Measurements from ENCODE around the gene DHX34.
"Not testable (repeated sequence)": the region's sequence is repeated elsewhere in the genome, so short reads cannot be mapped to it uniquely, and the experiment has no call there.

Gene DHX34

DNA sequence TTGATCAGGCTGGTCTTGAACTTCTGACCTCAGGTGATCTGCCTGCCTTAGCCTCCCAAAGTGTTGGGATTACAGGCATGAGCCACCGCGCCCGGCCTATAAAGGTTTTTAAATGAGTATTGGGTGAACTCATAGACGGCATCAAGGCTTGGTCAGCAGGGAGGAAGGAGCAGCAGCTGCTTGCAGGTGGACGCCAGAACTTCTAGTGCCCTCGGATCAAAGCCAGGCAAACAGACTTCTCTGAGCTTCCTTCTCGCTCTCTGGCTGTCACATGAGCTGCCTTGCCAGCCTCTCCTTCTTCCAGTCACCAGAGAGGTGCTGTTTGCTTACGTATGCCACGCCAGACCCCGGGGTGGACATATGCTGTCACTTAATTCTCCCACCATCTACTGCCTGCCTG is 16.3 kb downstream of the DHX34 start:
- DNase-seq: not testable (repeated sequence)

DNA sequence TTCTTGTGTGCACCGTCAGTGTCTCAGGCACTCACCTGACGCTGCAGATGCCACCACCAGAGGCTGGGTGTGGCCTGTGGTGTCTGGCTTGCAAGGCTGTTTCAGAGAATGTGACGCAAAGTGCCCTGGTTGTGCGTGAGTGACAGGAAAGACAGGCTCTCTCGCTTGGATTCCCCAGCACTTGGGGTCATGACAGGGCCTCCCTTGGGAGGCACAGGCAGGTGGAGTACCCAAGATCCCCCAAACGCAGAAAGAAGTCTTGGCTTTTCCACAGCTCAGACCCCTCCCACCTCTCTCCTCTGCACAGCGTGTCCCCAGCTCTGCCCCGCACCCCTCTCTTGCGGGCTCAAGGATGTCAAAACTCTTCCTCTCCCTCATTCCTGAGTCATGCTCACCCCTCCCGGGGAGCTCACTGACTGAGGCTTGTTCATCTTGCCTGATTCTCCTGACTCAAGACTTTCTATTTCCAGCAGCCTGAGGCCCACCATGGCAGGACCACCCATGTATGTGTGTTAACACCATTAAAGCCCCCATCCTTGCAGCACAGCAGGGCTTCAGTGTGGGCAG is 21.0 kb downstream of the DHX34 start:
- DNase-seq: no peak

DNA sequence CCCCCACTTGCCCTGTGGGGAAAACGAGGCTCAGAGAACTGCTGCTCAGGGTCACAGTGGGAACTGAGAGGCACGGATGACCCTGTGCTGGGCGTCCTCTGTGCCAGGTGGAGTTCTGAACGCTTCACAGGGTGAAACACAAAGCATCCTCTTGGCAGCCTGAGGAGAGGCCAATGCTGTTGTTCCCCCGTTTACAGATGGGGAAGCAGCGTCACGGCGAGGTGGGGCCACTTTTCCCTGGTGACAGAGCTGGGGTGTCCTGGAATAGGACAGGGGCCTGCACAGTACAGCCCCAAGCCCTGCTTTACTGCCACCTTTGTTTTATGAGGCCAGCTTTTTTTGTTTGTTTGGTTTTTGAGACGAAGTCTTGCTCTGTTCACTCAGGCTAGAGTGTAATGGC is 22.1 kb downstream of the DHX34 start:
- no peak for DNase-seq

DNA sequence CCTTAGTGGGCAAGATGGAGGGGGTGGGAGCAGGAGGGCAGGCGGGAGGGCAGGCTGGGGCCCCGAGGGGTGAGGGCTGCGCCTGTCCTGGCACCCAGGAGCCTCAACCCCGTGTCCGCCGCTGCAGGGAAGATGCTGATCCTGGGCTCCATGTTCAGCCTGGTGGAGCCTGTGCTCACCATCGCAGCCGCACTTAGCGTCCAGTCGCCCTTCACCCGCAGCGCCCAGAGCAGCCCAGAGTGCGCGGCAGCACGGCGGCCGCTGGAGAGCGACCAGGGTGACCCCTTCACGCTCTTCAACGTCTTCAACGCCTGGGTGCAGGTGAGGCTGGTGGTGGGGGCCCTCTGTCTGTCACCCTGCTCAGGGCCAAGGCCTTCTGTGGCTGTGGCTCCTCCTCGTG is 23.5 kb downstream of the DHX34 start:
- no peak for DNase-seq

DNA sequence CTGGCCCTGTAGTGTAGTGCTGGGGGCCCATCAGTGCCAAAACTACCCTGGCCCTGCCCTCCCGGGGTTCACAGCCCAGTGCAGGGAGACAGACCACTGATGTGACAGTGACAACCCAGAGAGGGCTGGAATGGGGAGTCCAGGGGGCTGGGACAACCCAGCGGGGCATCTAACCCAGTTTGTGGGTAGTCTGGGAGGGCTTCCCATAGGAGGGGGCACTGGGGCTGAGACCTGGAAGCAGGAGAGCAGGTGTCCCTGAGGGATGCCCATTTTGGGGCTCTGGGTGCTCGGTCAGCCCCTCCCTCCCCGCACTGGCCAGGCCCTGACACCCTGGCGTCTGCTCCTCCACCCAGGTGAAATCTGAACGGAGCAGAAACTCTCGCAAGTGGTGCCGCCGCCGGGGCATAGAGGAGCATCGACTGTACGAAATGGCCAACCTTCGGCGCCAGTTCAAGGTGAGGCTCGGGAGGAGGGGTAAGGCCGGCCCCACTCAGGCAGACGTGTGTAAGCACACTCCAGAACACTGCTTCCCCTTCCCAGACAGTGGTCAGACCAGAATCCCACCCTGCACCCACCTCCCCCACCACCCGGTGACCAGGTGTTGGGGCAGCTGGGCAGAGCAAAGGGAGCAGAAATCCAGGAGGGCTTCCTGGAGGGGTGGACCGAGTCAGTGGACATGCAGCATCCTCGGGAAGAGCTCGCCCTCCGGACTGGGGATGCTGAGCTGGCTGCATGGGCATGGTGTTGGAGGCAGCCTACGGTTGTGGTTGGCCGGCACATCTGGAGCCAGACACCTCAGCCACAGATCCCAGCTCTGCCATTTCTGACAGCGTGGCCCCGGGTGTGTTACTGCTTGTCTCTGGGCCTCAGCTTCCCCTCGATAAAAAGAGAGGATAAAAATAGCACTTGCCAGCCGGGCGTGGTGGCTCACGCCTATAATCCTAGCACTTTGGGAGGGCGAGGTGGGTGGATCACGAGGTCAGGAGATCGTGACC is 24.4 kb downstream of the DHX34 start:
- no peak for DNase-seq

DNA sequence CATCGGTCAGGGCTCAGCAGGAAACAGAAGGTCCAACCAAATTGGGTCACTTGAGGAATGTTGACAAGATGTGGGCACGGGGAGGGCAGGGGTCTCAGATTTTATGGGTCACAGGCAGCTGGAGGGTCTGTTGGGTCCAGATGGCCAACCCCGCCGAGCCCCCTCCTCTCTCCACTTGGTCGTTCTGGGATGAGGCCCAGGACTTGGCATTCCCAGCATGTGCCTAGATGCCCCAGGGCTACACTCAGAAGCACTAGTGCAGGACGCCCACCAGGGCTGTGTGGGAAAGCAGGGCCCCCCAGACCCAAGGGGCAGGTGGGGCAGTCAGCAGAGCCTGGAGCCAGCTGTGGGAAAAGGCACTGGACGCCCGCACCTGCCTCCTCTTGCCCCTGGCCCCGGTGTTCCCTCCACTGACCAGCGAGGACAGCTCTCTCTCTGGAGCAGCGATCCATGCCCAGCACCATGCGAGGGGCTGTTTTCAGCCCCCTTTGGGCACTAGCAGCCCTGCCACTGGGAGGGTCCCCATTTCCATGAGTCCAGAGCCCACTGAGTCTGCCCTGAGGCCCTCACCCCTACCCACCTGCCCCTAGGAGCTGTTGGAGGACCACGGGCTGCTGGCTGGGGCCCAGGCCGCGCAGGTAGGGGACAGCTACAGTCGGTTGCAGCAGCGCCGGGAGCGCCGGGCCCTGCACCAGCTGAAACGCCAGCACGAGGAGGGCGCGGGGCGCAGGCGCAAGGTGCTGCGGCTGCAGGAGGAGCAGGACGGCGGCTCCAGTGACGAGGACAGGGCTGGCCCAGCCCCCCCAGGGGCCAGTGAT is 26.0 kb downstream of the DHX34 start:
- no peak for DNase-seq

DNA sequence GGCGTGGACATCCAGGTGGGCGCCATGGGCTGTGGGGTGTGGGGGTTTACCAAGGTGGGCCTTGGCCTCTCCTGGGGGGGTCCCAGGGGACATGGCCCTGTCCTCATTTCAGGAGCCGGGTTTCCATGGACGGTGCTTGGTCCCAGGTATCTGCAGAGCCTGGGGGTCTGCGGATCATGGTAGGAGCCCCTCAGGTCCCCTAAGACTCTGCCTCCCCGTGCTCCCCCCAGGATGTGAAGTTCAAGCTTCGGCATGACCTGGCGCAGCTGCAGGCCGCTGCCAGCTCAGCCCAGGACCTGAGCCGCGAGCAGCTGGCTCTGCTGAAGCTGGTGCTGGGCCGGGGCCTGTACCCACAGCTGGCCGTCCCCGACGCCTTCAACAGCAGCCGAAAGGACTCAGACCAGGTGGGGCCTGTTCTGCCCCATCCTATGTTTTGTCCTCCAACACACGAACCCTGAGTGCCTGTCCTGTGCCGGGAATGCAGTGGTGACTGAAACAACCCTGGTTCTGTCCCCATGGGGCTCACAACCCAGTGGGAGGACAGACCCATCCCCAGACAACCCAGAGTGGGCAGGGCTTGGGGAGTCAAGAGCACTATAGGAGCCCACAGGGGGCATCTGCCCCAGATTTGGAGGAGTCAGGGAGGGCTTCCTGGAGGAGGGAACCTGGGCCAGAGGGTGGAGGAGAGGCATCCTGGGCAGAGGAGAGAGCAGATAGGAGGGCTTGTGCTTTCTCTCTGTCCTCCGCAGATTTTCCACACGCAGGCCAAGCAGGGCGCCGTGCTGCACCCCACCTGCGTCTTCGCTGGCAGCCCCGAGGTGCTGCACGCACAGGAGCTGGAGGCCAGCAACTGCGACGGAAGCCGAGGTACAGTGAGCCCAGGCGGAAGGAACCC is 26.8 kb downstream of the DHX34 start:
- no peak for DNase-seq

DNA sequence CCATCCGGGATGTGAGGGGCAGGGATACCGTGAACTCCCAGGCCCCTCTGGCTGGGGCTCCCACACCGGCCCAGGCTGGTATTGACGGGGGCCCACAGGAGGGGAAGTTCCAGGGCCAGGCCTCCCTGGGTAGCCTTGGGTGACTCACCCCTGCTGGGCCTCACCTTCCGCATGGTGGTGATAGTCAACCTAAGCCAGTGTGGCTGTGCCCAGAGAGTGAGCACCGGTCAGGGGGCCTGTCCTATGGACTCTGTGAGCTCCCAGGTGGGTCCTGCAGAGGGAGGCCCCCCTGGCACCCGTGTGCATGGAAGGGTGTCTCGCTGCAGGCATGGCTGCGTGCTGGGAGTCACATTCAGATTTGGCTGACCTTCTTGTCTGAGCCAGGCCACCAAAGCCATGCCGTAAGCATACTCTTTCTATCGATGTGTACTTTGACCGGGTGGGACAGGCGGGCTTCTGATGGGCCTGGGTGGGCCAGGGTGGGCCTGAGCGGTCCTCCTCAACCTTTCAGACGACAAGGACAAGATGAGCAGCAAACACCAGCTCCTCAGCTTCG is 27.6 kb downstream of the DHX34 start:
- no peak for DNase-seq

DNA sequence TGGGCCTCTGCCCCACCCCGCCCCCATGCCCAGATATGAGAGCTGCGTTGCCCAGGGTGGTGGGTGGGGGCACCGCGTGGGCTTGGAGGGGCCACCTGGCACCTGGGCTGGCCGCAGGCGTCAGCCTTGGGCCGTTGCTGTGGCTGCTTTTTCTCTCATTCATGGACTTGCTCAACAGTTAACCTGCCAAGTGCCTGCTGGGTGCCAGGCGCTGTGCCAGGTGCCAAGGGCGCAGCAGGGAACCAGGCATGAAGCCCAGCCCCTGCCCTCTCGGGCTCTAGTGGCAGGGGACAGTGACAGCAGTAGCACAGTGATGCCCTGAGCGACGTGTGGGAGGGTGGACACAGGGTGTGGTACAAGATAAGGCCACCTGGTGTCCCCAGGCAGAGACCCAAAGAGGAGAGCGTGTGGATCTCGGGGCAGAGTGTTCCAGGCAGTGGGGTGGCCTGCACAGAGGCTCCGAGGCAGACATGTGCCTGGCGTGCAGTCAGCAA is 28.1 kb downstream of the DHX34 start:
- no peak for DNase-seq

DNA sequence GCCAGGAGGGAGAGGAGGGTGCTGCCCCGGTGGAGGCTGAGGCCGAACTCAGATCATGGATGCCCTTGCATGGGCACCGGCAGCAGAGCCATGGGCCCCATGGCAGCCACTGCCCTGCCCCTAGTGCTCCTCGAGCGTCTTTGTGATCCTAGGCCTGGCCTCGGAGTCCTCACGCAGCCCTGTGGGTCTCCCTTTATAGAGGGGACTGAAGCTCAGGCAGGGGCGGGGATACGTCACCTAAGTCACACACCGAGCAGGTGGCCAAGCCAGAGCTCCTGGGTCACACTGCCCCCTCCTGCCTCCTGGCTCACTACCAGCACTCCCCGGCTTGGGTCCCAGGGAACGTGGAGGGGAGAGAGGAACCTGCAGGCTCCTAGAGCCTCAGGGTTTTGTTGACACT is 28.7 kb downstream of the DHX34 start:
- no peak for DNase-seq

DNA sequence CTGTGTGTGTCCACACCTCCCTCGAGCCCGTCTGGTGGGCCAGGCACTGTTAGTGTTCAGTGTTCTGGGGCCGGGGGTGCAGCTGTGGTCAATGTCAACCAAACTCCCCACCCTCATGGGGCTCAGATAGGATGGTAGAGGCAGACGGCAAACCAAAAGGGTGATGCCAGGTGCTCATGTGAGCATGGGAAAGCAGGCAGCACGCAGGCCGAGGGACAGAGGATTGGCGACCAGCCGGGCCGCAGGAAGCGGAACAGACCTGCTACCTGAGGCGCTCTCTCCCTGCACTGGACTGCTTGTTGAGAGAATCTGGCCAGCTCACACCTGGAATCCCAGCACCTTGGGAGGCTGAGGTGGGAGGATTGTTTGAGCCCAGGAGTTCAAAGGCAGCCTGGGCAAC is 29.1 kb downstream of the DHX34 start:
- no peak for DNase-seq

DNA sequence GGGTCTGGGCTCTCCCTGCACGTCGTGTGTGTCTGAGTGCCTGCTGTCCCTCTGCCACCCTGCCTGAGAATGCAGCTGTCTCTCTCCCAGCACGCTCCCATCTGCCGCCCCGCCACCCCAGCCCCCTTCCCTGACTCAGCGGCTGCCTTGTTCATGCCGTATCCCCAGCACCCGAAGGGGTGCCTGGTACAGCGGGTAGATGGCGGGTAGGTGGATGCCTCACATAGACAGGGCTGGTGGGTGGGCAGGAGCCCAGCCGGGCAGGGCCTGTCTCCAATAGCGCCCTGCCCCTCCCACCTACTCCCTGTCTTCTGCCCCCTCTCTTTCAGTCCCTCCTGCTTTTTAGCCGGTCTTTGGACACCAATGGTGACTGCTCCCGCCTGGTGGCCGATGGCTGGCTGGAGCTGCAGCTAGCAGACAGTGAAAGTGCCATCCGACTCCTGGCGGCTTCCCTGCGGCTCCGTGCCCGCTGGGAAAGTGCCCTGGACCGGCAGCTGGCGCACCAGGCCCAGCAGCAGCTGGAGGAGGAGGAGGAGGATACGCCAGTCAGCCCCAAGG is 30.3 kb downstream of the DHX34 start:
- peak; percentile 47 for DNase-seq

DNA sequence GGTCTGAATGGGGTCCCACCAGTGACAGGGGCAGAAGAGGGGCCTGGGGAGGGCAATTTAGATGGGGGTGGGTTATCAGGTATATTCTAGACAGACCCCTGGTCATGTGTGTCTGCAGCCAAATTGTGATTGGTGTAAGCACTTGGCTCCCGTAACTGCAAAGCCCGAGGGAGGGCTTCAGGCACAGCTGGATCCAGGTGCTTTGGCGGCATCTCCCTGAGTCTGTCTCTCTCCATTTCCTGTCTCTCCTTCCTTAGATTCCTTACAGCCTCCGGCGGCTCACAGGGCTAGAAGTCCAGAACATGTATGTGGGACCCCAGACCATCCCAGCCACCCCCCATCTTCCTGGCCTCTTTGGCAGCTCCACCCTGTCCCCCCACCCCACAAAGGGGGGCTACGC is 31.4 kb downstream of the DHX34 start:
- no peak for DNase-seq

DNA sequence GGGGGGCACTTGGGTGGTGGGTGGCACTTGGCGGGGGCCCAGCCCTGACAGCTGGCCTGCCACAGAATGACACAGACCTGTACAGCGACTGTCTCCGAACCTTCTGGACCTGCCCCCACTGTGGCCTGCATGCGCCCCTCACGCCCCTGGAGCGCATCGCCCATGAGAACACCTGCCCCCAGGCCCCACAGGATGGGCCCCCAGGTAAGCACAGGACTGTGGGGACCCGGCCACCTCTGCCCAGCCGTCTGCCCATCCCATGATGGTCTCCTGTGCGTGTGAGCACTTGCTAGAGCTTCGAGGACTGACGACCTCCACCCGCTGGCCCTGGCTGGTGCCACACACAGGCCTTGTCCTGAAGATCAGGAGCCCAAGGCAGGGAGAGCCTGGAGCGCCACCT is 32.0 kb downstream of the DHX34 start:
- DNase-seq: no peak

DNA sequence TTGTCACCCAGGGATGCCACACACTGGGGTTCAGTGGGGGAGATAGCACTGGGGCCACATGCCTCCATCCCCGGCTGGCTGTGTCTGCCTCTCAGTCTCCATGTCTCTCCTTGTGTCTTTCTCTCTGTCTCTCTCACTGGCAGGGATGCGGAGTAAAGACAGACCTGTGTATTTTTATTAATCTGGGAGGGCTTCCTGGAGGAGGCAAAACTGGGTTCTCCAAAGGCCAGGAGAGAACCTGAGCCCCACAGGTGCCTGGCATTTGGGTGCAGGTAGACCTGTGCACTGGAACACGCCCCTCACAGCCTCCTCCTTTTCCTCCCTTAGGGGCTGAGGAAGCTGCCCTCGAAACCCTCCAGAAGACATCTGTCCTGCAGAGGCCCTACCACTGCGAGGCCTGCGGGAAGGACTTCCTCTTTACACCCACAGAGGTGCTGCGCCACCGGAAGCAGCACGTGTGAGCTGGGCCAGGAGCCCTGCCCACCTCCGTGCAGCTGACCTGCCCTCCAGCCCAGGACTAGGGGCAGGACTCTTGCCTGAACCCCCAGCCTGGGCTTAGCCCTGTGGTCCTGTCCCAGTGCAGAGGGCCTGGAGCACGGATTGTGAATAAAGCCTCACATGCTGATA is 32.7 kb downstream of the DHX34 start:
- DNase-seq: no peak

DNA sequence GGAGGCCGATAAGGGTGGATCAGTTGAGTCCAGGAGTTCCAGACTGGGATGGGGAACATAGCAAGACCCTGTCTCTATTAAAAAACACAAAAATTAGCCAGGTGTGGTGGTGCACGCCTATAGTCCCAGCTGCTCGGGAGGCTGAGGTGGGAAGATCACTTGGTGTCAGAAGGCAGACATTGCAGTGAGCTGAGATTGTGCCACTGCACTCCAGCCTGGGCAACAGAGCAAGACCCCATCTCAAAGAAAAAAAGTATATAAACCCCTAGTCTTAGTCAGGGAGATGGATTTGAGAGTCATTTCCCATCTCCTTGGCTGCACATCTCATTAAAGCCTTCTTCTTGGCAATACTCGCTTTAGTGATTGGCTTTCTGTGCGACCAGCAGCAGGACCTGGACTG is 34.8 kb downstream of the DHX34 start:
- DNase-seq: not testable (repeated sequence)

DNA sequence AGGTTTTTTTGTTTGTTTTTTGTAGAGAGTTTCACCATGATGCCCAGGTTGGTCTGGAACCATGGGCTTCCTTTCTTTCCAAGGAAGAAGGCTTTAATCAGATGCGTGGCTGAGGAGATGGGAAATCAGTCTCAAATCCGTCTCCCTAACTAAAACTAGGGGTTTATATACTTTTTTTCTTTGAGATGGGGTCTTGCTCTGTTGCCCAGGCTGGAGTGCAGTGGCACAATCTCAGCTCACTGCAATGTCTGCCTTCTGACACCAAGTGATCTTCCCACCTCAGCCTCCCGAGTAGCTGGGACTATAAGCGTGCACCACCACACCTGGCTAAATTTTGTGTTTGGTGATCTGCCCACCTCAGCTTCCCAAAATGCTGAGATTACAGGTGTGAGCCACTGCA is 35.4 kb downstream of the DHX34 start:
- DNase-seq: not testable (repeated sequence)

DNA sequence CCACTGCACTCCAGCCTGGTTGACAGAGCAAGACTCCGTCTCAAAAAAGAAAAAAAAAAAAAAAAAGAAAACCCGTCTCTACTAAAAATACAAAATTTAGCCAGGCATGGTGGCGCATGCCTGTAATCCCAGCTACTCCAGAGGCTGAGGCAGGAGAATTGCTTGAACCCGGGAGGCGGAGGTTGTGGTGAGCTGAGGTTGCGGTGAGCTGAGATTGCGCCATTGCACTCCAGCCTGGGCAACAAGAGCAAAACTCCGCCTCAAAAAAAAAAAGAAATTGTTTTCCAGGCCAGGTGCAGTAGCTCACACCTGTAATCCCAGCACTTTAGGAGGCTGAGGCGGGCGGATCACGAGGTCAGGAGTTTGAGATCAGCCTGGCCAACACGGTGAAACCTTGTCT is 37.5 kb downstream of the DHX34 start:
- not testable (repeated sequence) for DNase-seq

DNA sequence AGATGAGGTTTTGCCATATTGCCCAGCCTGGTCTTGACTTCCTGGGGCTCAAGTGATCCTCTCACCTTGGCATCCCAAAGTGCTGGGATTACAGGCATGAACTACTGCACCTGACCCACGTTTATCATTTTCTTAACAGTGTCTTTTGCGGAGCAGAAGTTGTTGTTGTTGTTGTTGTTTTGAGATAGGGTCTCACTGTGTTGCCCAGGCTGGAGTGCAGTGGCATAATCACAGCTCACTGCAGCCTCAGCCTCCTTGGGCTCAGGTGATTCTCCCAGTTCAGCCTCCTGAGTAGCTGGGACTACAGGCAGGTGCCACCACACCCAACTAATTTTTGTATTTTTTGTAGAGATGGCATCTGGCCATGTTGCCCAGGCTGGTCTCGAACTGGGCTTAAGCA is 38.5 kb downstream of the DHX34 start:
- not testable (repeated sequence) for DNase-seq

DNA sequence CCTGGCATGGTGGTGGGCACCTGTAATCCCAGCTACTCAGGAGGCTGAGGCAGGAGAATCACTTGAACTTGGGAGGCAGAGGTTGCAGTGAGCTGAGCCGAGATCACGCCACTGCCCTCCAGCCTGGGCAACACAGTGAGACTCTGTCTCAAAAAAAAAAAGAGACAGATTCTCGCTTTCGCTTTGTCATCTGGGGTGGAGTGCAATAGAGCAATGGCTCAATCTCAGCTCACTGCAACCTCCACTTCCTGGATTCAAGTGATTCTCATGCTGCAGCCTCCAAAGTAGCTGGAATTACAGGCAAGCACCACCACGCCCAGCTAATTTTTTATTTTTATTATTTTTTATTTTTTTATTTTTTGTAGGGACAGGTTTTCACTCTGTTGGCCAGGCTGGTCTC is 39.6 kb downstream of the DHX34 start:
- not testable (repeated sequence) for DNase-seq

DNA sequence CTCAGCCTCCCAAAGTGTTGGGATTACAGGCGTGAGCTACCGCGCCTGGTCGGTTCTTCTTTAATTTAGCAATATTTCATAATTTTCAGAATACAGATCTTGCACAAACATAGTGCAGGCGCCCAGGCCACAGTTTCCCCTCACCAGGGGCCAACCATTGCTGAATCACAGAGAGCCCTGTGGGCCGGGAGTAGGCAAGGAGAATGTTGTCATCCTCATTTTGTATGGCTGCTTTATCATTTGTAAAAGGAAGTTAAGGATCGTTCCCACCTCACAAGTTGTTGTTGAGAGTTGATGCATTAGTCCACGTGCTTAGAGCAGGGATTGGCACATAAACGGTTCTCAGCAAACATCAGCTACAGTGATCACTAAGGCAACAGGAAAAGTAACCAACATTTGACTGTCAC is 40.0 kb downstream of the DHX34 start:
- no peak for DNase-seq
